Ureter (tissue), 1 donor: ENCODE data around the gene HNRNPA3. TPM values are rescaled to one million over a fixed set of nuclear protein-coding genes. Genes with fewer than 3 reads are reported as not detected.

Source experiments
- DNase-seq: peaks from one replicate; pipeline ENCODE4 v3.0.0-alpha.2; 2020; ENCODE audit warnings: low spot score
- total RNA-seq: library from RNA; stranded (reverse); gene quantifications from one replicate; pipeline ENCODE4 v1.2.4, GENCODE V29; 2023
- donor health status: DM: yes; HTN: yes; CAD: no.

HNRNPA3 gene
- total RNA-seq, 1 donor from 2014 or later = 251 TPM

- DNase-seq = no peak
These were observed 59.5 kb downstream of the HNRNPA3 start for GRCh38 chr2:177271981-177272666.

GRCh38 chr2:177272765-177273164 is 60.2 kb downstream of the HNRNPA3 start:
- DNase-seq = no peak

GRCh38 chr2:177273408-177273807 is 60.8 kb downstream of the HNRNPA3 start:
- DNase-seq = no peak

Other genes starting within 250 kb of the HNRNPA3 start
- gene NFE2L2, start 51.9 kb downstream of the HNRNPA3 start, total RNA-seq = 190 TPM
- gene AGPS, start 180.0 kb downstream of the HNRNPA3 start, total RNA-seq = 38.7 TPM